Suprapubic skin (tissue), 4 donors: ENCODE results near the gene UBTD2.

Experiments used
- CTCF ChIP-seq, 2 donors: fragments of 200-600 bp in 1 of 2; fragments of 450-650 bp in 1 of 2; sonication (generic) in 1 of 2; IDR thresholded peaks; one replicate each; pipeline ENCODE4 v1.5.1; 2016 to 2019; ENCODE audit warnings: antibody characterized with exemption in 2 of 2, mild to moderate bottlenecking in 1 of 2, moderate library complexity in 1 of 2
- EP300 ChIP-seq: sonication (generic); formaldehyde crosslinking; IDR thresholded peaks from one replicate; pipeline ENCODE4 v1.6.1; 2017; ENCODE audit warnings: antibody characterized with exemption
- POLR2A ChIP-seq, 2 donors: fragments of 450-650 bp; IDR thresholded peaks; one replicate each; pipeline ENCODE4 v1.6.1; 2017; ENCODE audit warnings: antibody characterized with exemption in 2 of 2, mild to moderate bottlenecking in 2 of 2, moderate library complexity in 2 of 2
- POLR2AphosphoS5 ChIP-seq, 3 donors: sonication (generic); formaldehyde crosslinking; IDR thresholded peaks; one replicate each; pipeline ENCODE4 v1.6.1; 2017; ENCODE audit warnings: antibody characterized with exemption in 3 of 3

DNA sequence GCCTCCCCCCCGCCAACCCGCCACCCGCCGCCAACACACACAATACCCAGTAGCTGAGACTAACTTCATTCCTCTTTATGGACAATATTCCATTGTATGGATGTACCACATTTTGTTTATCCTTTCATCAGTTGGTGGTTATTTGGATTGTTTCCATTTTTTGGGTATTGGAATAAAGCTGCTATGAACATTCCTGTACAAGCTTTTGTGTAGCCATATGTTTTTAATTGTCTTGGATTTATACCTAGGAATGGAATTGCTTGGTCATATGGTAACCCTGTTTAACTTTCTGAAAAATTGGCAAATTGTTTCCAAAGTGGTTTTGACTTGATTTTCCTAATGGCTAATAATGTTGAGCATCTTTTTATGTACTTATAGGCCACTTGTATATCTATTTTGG, 4.9 kb upstream of the UBTD2 start:
- TF ChIP-seq CTCF (IDR thresholded peaks at IDR 0.05) (no peak), POLR2A (IDR thresholded peaks at IDR 0.05) (no peak), POLR2AphosphoS5 (IDR thresholded peaks at IDR 0.05) (no peak), EP300 (no peak)
